ENCODE measurements around the gene IFIT1B. TPM values are rescaled to one million over a fixed set of nuclear protein-coding genes. Genes with fewer than 3 reads are reported as not detected.

The IFIT1B gene
- total and polyA plus RNA-seq, 9 of the 15 experiments (the other 6 are each of a cell fraction or from before 2014, with no cell fraction given), result not detected

GRCh38 chr10:89379103-89379502, 1.2 kb downstream of the IFIT1B start (continued):
- TF ChIP-seq ZBTB40 (IDR thresholded peaks at IDR 0.05), result no peak
- TF ChIP-seq ZBTB40 (CRISPR knock-in tag; IDR thresholded peaks at IDR 0.05), result no peak
- no peak for TF ChIP-seq HLTF (IDR thresholded peaks at IDR 0.05)
- TF ChIP-seq GTF2F1 (IDR thresholded peaks at IDR 0.05; ENCODE audit: low read depth, low read length), result no peak
- TF ChIP-seq SRF (CRISPR knock-in tag; IDR thresholded peaks at IDR 0.05), result no peak
- TF ChIP-seq ZNF165 (CRISPR knock-in tag; IDR thresholded peaks at IDR 0.05; ENCODE audit: borderline replicate concordance), result no peak
- TF ChIP-seq DMBX1 (CRISPR knock-in tag; IDR thresholded peaks at IDR 0.05; ENCODE audit: borderline replicate concordance), result no peak
- TF ChIP-seq TCF7 (IDR thresholded peaks at IDR 0.05; ENCODE audit: borderline replicate concordance), result no peak
- no peak for TF ChIP-seq ZNF282 (CRISPR knock-in tag; IDR thresholded peaks at IDR 0.05)

All from K562 (cell line).